ENCODE results near the gene CLEC14A.

CLEC14A gene

GRCh38 chr14:38248321-38249028, 7.4 kb downstream of the CLEC14A start:
- DNase-seq, result no peak

- no peak for DNase-seq
These were observed 12.1 kb downstream of the CLEC14A start for GRCh38 chr14:38243696-38244240.

- DNase-seq, result no peak
These were observed 17.0 kb downstream of the CLEC14A start for GRCh38 chr14:38238878-38239277.

- no peak for DNase-seq
These were observed 17.6 kb downstream of the CLEC14A start for GRCh38 chr14:38238332-38238731.

GRCh38 chr14:38233218-38233617, 22.7 kb downstream of the CLEC14A start:
- no peak for DNase-seq

- no peak for DNase-seq
These were observed 29.5 kb downstream of the CLEC14A start for GRCh38 chr14:38226366-38226765.

- no peak for DNase-seq
These were observed 29.9 kb downstream of the CLEC14A start for GRCh38 chr14:38225946-38226345.

GRCh38 chr14:38224338-38224737, 31.6 kb downstream of the CLEC14A start:
- no peak for DNase-seq

GRCh38 chr14:38221077-38221476, 34.8 kb downstream of the CLEC14A start:
- DNase-seq, result no peak

GRCh38 chr14:38217553-38217952, 38.3 kb downstream of the CLEC14A start:
- no peak for DNase-seq

- no peak for DNase-seq
These were observed 42.9 kb downstream of the CLEC14A start for GRCh38 chr14:38213001-38213400.

- DNase-seq, result no peak
These were observed 43.8 kb downstream of the CLEC14A start for GRCh38 chr14:38212111-38212510.

- no peak for DNase-seq
These were observed 44.6 kb downstream of the CLEC14A start for GRCh38 chr14:38211255-38211735.

- DNase-seq, result no peak
These were observed 45.2 kb downstream of the CLEC14A start for GRCh38 chr14:38210587-38211216.

GRCh38 chr14:38209572-38210557, 46.0 kb downstream of the CLEC14A start:
- DNase-seq, result no peak

GRCh38 chr14:38208618-38209562, 47.0 kb downstream of the CLEC14A start:
- no peak for DNase-seq

GRCh38 chr14:38207736-38208617, 47.9 kb downstream of the CLEC14A start, which contains the start of gene SSTR1:
Gene SSTR1 (plus strand): TSS chr14:38207904. CDS start chr14:38209390, 1,486 bp downstream.
- DNase-seq, result no peak

GRCh38 chr14:38207377-38207735, 48.5 kb downstream of the CLEC14A start:
- DNase-seq, result no peak

- DNase-seq, result no peak
These were observed 49.1 kb downstream of the CLEC14A start for GRCh38 chr14:38206689-38207376.
